CD8-positive, alpha-beta memory T cell (primary cell): ENCODE measurements around the gene RASIP1. TPM values are rescaled to one million over a fixed set of nuclear protein-coding genes. Genes with fewer than 3 reads are reported as not detected.
"Not testable (repeated sequence)": the region's sequence is repeated elsewhere in the genome, so short reads cannot be mapped to it uniquely, and the experiment has no call there.

Experiments
- CTCF ChIA-PET: fragments of 350-600 bp; sonication (Branson Sonifier 250); formaldehyde crosslinking; loops from one replicate; lab custom pipeline; 2021; ENCODE audit warnings: antibody characterized with exemption; lab: Charles Lee
- POLR2A ChIA-PET: fragments of 350-600 bp; sonication (Branson Sonifier 250); formaldehyde crosslinking; loops from one replicate; lab custom pipeline; 2021; ENCODE audit warnings: antibody characterized with exemption; lab: Charles Lee
- DNase-seq, 5 donors: peaks; one replicate each; pipeline versions ENCODE4 v3.0.0 to v3.0.0-alpha.2; 2020 to 2022; ENCODE audit warnings: mixed read lengths in 1 of 5
- H3K27ac ChIP-seq: one replicate; pipeline ENCODE4 v1.7.0; 2013; ENCODE audit warnings: low read depth, mild to moderate bottlenecking, low read length, moderate library complexity
- H3K27me3 ChIP-seq: 2 replicates; pipeline ENCODE4 v1.7.0; 2013; ENCODE audit warnings: low read length, mild to moderate bottlenecking; ENCODE audit not compliant: insufficient read depth, poor library complexity, severe bottlenecking
- H3K36me3 ChIP-seq: 2 replicates; pipeline ENCODE4 v1.7.0; 2013; ENCODE audit warnings: mild to moderate bottlenecking, low read length, moderate library complexity; ENCODE audit not compliant: insufficient read depth
- H3K4me1 ChIP-seq: 2 replicates; pipeline ENCODE4 v1.7.0; 2013; ENCODE audit warnings: mild to moderate bottlenecking, low read length, moderate library complexity; ENCODE audit not compliant: insufficient read depth
- H3K4me3 ChIP-seq: 2 replicates; pipeline ENCODE4 v1.7.0; 2013; ENCODE audit warnings: mild to moderate bottlenecking, low read length
- H3K9me3 ChIP-seq: 2 replicates; pipeline ENCODE4 v1.7.0; 2013; ENCODE audit warnings: mild to moderate bottlenecking, low read length
- H3K27ac Mint-ChIP-seq, 8 donors: one replicate each; pipeline ENCODE4 v1.8.0; 2020 to 2021; ENCODE audit warnings: mixed read lengths in 8 of 8, mild to moderate bottlenecking in 6 of 8, inconsistent platforms in 3 of 8, moderate library complexity in 3 of 8
- H3K27me3 Mint-ChIP-seq, 2 donors: one replicate each; pipeline ENCODE4 v1.8.0; 2020 to 2021; ENCODE audit warnings: mixed read lengths in 2 of 2, mild to moderate bottlenecking in 1 of 2, moderate library complexity in 1 of 2
- H3K36me3 Mint-ChIP-seq, 3 donors: one replicate each; pipeline ENCODE4 v1.8.0; 2020 to 2021; ENCODE audit warnings: mixed read lengths in 3 of 3, inconsistent platforms in 1 of 3, mild to moderate bottlenecking in 1 of 3
- H3K4me1 Mint-ChIP-seq, 3 donors: one replicate each; pipeline ENCODE4 v1.8.0; 2020 to 2021; ENCODE audit warnings: mixed read lengths in 3 of 3, inconsistent platforms in 1 of 3, mild to moderate bottlenecking in 1 of 3
- H3K4me3 Mint-ChIP-seq, 7 donors: one replicate each; pipeline ENCODE4 v1.8.0; 2020 to 2021; ENCODE audit warnings: mixed read lengths in 7 of 7, mild to moderate bottlenecking in 6 of 7, moderate library complexity in 4 of 7, inconsistent platforms in 2 of 7
- H3K9me3 Mint-ChIP-seq, 5 donors: one replicate each; pipeline ENCODE4 v1.8.0; 2020 to 2022; ENCODE audit warnings: mixed read lengths in 5 of 5, mild to moderate bottlenecking in 3 of 5, moderate library complexity in 2 of 5, inconsistent platforms in 1 of 5
- polyA plus RNA-seq: library from polyadenylated mRNA; unstranded; fragments of 300-500 nt; fragmentation: Illumina TruSeq; gene quantifications from one replicate; pipeline ENCODE4 v1.2.3, GENCODE V29; 2021
- total RNA-seq, 2 experiments: library from RNA; stranded (reverse); gene quantifications; one replicate each; pipeline ENCODE4 v1.2.3, GENCODE V29; 2021

The RASIP1 gene
- total and polyA plus RNA-seq, 3 experiments from 2014 or later, result 0.09 to 0.22 (median 0.20) TPM

DNA sequence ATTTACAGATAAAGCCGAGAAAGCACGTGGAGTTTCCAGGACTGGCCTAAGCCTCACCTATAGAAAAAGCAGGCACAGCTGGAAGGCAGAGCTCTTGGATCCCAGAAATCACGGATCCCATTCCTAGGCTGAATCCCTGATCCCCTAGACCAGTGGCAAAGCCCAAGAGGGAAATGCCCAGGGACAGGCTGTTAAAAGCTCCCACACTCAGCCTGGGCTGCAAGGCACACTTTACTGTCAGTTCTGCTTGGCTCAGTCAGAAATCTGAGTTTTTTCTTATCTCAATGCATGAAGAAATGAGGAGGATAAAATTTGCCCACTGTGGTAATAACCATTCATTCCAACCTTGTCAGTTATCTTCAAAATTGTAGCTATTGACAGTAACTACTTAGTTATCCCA is 52.6 kb downstream of the RASIP1 start:
- Histone ChIP-seq H3K27me3 (no peaks in the 10 kb centered on the region), H3K27ac (no peak overlapping the region), H3K4me1 (no peaks in the 10 kb centered on the region), H3K36me3 (no peaks in the 10 kb centered on the region), H3K4me3 (no peak overlapping the region), H3K9me3 (no peaks in the 10 kb centered on the region)
- H3K9me3 Mint-ChIP-seq, result no peaks in the 10 kb centered on the region
- no peaks in the 10 kb centered on the region for H3K27me3 Mint-ChIP-seq
- CTCF ChIA-PET, result interaction anchor here (1.8 kb wide), 1 partner anchor 12 kb away, joined by 6 read pairs; no protein-coding TSS in a partner anchor
- H3K4me3 Mint-ChIP-seq, result no peak overlapping the region
- no peak for DNase-seq
- peak overlapping the region in 1 of 8 donors; percentile 79 for H3K27ac Mint-ChIP-seq
- no peaks in the 10 kb centered on the region for H3K36me3 Mint-ChIP-seq
- no peaks in the 10 kb centered on the region for H3K4me1 Mint-ChIP-seq
- POLR2A ChIA-PET, result no interaction called here

DNA sequence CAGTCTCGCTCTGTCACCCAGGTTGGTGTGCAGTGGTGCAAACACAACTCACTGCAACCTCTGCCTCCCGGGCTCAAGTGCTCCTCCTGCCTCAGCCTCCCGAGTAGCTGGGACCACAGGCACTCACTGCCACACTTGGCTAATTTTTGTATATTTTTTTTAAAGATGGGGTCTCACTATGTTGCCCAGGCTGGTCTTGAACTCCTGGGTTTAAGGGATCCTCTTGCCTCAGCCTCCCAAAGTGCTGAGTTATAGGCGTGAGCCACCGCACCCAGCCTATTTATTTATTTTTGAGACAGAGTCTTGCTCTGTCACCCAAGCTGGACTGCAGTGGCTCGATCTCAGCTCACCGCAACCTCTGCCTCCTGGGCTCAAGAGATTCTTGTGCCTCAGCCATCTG is 53.8 kb downstream of the RASIP1 start:
- not testable (repeated sequence) for H3K36me3 ChIP-seq, H3K9me3 Mint-ChIP-seq, H3K9me3 ChIP-seq, H3K27me3 Mint-ChIP-seq, DNase-seq, H3K27ac ChIP-seq, H3K4me1 ChIP-seq, H3K4me3 Mint-ChIP-seq, H3K4me3 ChIP-seq, H3K36me3 Mint-ChIP-seq, H3K27me3 ChIP-seq, H3K4me1 Mint-ChIP-seq, H3K27ac Mint-ChIP-seq
- ChIA-PET CTCF (interaction anchor here (1.8 kb wide), 1 partner anchor 11 kb away, joined by 6 read pairs; no protein-coding TSS in a partner anchor), POLR2A (interaction anchor here (0.5 kb wide), 1 partner anchor 138 kb away, joined by 5 read pairs; no protein-coding TSS in a partner anchor)

DNA sequence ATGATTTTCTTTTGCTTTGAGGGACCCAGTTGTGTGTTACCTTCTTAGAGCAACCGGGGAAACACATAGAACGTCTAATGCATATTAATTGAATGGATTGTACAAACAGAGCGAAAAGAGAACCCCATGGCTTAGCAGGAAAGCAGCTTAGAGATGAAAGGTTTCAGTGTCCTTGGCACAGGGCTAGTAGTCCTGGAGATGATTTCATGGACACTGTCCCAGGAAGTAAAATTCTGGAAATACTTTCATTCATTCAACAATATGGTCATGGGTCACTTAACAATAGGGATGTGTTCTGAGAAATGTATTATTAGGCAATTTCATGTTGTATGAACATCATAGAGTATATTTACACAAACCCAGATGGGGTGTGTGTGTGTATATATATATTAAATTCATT is 54.3 kb downstream of the RASIP1 start:
- Histone ChIP-seq H3K9me3 (no peaks in the 10 kb centered on the region), H3K27ac (no peak overlapping the region), H3K4me1 (no peaks in the 10 kb centered on the region), H3K36me3 (no peaks in the 10 kb centered on the region), H3K27me3 (no peaks in the 10 kb centered on the region), H3K4me3 (no peak overlapping the region)
- Mint-ChIP-seq H3K4me1 (no peaks in the 10 kb centered on the region), H3K36me3 (no peaks in the 10 kb centered on the region), H3K27ac (no peak overlapping the region), H3K27me3 (no peaks in the 10 kb centered on the region), H3K4me3 (no peak overlapping the region), H3K9me3 (no peaks in the 10 kb centered on the region)
- DNase-seq, result no peak
- ChIA-PET POLR2A (interaction anchor here (0.5 kb wide), 1 partner anchor 139 kb away, joined by 5 read pairs; no protein-coding TSS in a partner anchor), CTCF (no interaction called here)

DNA sequence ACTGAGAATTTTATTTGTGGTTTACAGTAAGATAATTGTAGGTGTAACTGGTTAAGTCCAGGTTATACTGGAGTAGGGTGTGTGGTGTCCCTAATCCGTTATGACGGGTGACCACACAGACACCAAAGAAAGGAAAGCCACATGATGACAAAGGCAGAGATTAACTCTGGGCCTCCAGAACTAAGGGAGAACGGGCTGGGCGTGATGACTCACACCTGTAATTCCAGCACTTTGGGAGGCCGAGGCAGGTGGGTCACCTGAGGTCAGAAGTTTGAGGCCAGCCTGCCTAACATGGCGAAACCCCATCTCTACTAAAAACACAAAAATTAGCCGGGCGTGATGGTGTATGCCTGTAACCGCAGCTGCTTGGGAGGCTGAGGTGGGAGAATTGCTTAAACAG is 54.8 kb downstream of the RASIP1 start:
- no peak overlapping the region for H3K4me3 ChIP-seq
- no peaks in the 10 kb centered on the region for H3K4me1 ChIP-seq
- H3K9me3 ChIP-seq, result no peaks in the 10 kb centered on the region
- no peaks in the 10 kb centered on the region for H3K27me3 Mint-ChIP-seq
- H3K4me1 Mint-ChIP-seq, result no peaks in the 10 kb centered on the region
- no peaks in the 10 kb centered on the region for H3K27me3 ChIP-seq
- no peak overlapping the region for H3K4me3 Mint-ChIP-seq
- DNase-seq, result no peak
- H3K27ac ChIP-seq, result no peak overlapping the region
- ChIA-PET POLR2A (no interaction called here), CTCF (no interaction called here)
- H3K27ac Mint-ChIP-seq, result no peak overlapping the region
- no peaks in the 10 kb centered on the region for H3K36me3 ChIP-seq
- H3K36me3 Mint-ChIP-seq, result no peaks in the 10 kb centered on the region
- no peaks in the 10 kb centered on the region for H3K9me3 Mint-ChIP-seq

DNA sequence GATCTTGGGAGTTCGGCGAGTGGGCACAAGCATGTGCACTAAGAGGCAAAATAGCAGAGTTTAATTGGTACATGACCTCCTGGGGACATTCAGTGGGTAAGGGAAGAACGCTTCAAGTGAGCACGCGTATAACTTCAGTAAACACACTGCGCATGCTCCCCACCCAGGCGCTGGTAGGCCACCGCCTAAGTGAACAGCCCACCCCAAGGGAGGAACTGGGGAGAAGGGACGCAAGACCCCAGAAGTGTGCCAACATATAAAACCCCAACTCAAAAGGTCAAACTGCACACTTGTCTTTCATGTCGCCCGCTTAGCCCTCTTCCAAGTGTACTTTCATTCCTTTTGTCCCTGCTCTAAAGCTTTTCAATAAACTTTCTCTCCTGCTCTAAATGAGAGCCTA is 57.1 kb downstream of the RASIP1 start:
- no peaks in the 10 kb centered on the region for H3K27me3 Mint-ChIP-seq
- no peaks in the 10 kb centered on the region for H3K4me1 Mint-ChIP-seq
- POLR2A ChIA-PET, result no interaction called here
- Histone ChIP-seq H3K9me3 (no peaks in the 10 kb centered on the region), H3K27me3 (no peaks in the 10 kb centered on the region), H3K27ac (no peak overlapping the region), H3K4me3 (no peak overlapping the region), H3K4me1 (no peaks in the 10 kb centered on the region), H3K36me3 (no peaks in the 10 kb centered on the region)
- peak in 1 of 5 donors; percentile 37 for DNase-seq
- no peak overlapping the region for H3K4me3 Mint-ChIP-seq
- no peaks in the 10 kb centered on the region for H3K36me3 Mint-ChIP-seq
- H3K27ac Mint-ChIP-seq, result peak overlapping the region in 1 of 8 donors; percentile 84
- CTCF ChIA-PET, result interaction anchor here (1.3 kb wide), 1 partner anchor 9 kb away, joined by 3 read pairs; no protein-coding TSS in a partner anchor
- no peaks in the 10 kb centered on the region for H3K9me3 Mint-ChIP-seq

DNA sequence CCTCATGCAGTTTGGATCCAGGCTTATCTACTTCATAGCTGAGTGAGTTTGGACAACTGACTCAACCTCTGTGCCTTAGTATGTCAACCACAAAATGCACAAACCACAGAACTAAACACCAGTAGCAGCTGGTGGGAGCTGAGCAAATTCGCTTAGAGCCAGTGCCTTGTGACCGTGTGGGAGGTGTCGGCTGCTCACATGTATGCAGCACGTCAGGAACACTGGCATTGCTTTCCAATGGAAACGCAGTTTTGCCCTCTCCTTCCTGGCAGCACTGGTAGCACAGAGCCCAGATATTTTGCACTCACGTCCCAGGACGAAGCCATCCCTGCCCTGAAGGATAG is 59.3 kb downstream of the RASIP1 start:
- no peaks in the 10 kb centered on the region for H3K27me3 ChIP-seq
- H3K36me3 ChIP-seq, result no peaks in the 10 kb centered on the region
- ChIA-PET CTCF (no interaction called here), POLR2A (no interaction called here)
- Mint-ChIP-seq H3K9me3 (no peaks in the 10 kb centered on the region), H3K27me3 (no peaks in the 10 kb centered on the region), H3K36me3 (no peaks in the 10 kb centered on the region), H3K4me1 (no peaks in the 10 kb centered on the region), H3K4me3 (no peak overlapping the region), H3K27ac (no peak overlapping the region)
- H3K27ac ChIP-seq, result no peak overlapping the region
- no peaks in the 10 kb centered on the region for H3K9me3 ChIP-seq
- H3K4me1 ChIP-seq, result no peaks in the 10 kb centered on the region
- DNase-seq, result no peak
- H3K4me3 ChIP-seq, result no peak overlapping the region

DNA sequence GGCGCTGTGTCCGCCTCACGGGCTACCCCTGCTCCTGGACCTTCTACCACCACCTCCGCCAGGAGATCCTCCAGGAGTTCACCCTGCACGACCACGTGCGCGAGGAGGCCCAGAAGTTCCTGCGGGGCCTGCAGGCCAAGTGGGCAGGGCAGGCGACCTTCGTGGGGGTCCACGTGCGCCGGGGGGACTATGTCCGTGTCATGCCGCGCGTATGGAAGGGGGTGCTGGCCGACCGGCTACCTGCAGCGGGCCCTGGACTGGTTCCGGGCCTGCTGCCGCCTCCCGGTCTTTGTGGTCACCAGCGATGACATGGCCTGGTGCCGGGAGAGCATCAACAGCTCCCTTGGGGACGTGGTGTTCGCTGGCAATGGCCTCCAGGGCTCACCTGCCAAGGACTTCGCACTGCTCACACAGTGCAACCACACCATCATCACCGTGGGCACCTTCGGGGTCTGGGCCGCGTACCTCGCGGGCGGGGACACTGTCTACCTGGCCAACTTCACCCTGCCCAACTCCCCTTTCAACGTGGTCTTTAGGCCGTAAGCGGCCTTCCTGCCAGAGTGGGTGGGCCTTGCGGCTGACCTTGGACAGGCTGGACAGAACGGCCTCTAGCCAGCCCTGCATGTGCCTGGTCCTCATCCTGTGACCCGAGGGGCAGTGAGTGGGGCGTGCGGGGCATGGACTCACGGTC is 59.8 kb downstream of the RASIP1 start:
- no peaks in the 10 kb centered on the region for H3K27me3 Mint-ChIP-seq
- no peak overlapping the region for H3K27ac ChIP-seq
- peaks cover 2% of the 10 kb centered on the region for H3K4me1 ChIP-seq
- DNase-seq, result no peak
- peaks cover 0 to under 1% (median under 1%) of the 10 kb centered on the region in 3 donors for H3K4me1 Mint-ChIP-seq
- no peaks in the 10 kb centered on the region for H3K9me3 ChIP-seq
- no peak overlapping the region for H3K4me3 ChIP-seq
- H3K4me3 Mint-ChIP-seq, result no peak overlapping the region
- ChIA-PET POLR2A (no interaction called here), CTCF (no interaction called here)
- H3K9me3 Mint-ChIP-seq, result no peaks in the 10 kb centered on the region
- no peak overlapping the region for H3K27ac Mint-ChIP-seq
- no peaks in the 10 kb centered on the region for H3K36me3 ChIP-seq
- no peaks in the 10 kb centered on the region for H3K36me3 Mint-ChIP-seq
- H3K27me3 ChIP-seq, result no peaks in the 10 kb centered on the region

DNA sequence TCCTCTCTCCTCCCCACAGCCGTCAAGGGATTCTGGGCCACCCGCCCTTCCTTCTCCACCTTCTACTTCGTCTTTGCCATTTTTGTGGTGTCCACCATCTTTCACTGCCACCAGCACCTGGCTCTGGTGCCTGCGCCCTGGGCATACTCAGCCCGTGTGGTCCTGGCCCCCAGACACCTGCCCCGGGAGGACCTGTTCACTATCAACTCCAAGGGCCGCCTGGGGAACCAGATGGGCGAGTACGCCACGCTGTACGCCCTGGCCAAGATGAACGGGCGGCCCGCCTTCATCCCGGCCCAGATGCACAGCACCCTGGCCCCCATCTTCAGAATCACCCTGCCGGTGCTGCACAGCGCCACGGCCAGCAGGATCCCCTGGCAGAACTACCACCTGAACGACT is 60.4 kb downstream of the RASIP1 start:
- H3K27me3 ChIP-seq, DNase-seq, H3K4me1 Mint-ChIP-seq, POLR2A ChIA-PET, H3K27ac ChIP-seq, H3K4me3 Mint-ChIP-seq, H3K9me3 ChIP-seq, H3K27me3 Mint-ChIP-seq, CTCF ChIA-PET, H3K4me1 ChIP-seq, H3K9me3 Mint-ChIP-seq, H3K36me3 Mint-ChIP-seq, H3K27ac Mint-ChIP-seq, H3K4me3 ChIP-seq, H3K36me3 ChIP-seq: not testable (repeated sequence)
